Measurements from ENCODE around the gene ATRN.

The ATRN gene

GRCh38 chr20:3652676-3653596, 182.1 kb downstream of the ATRN start:
- H2AK5ac ChIP-seq (ENCODE audit: low read length, severe bottlenecking) = no peak overlapping the region
- no peak overlapping the region for H2BK12ac ChIP-seq (ENCODE audit: low read length in 2 of 2)
- H2BK120ac ChIP-seq (ENCODE audit: low read depth, low read length) = no peak overlapping the region
- H3K9me3 ChIP-seq (ENCODE audit: control insufficient read depth, low read length) = peaks cover 4% of the 10 kb centered on the region
- H3K27me3 ChIP-seq (ENCODE audit: control insufficient read depth in 1 of 2, insufficient read depth in 1 of 2, low read length in 2 of 2) = peaks cover 6 to 9% of the 10 kb centered on the region in 2 experiments
- H3K4me1 ChIP-seq (ENCODE audit: control insufficient read depth, insufficient read depth, low read depth, low read length) = peaks cover 16% of the 10 kb centered on the region
- no peak overlapping the region for H3K4me3 ChIP-seq (ENCODE audit: insufficient read depth in 1 of 2, low read depth in 1 of 2, low read length in 2 of 2)
- no peak overlapping the region for H2AFZ ChIP-seq (ENCODE audit: low read depth, low read length)
- no peak overlapping the region for H3K4ac ChIP-seq (ENCODE audit: low read depth in 1 of 2, low read length in 2 of 2)
- no peak overlapping the region for H3K18ac ChIP-seq (ENCODE audit: low read depth in 1 of 2, low read length in 2 of 2)
- no peak overlapping the region for H4K8ac ChIP-seq (ENCODE audit: low read length)
- H3K23ac ChIP-seq (ENCODE audit: low read length in 2 of 2) = no peak overlapping the region
- H3K14ac ChIP-seq (ENCODE audit: low read length in 2 of 2) = no peak overlapping the region
- no peak overlapping the region for H4K91ac ChIP-seq (ENCODE audit: low read length)
- WGBS = 83% methylated on average over 9 of the region's 10 CpGs
- H3K36me3 ChIP-seq (ENCODE audit: control insufficient read depth in 1 of 2, insufficient read depth in 2 of 2, low read depth in 1 of 2, low read length in 2 of 2) = peaks cover 10 to 20% of the 10 kb centered on the region in 2 experiments
- H3K4me2 ChIP-seq (ENCODE audit: low read length, poor library complexity, severe bottlenecking) = no peak overlapping the region
- no peak overlapping the region for H3K9ac ChIP-seq (ENCODE audit: low read length)
- no peak for DNase-seq
- no peak overlapping the region for H3K27ac ChIP-seq (ENCODE audit: low read length, poor library complexity, severe bottlenecking)
- no peaks in the 10 kb centered on the region for H3K79me1 ChIP-seq (replicated peaks; ENCODE audit: low read length, poor library complexity, severe bottlenecking)
- H2BK5ac ChIP-seq (ENCODE audit: low read depth, low read length, poor library complexity, severe bottlenecking) = no peak overlapping the region
- no peak overlapping the region for H2BK15ac ChIP-seq (ENCODE audit: low read depth, poor library complexity, severe bottlenecking)

GRCh38 chr20:3653921-3654320, 183.1 kb downstream of the ATRN start:
- no peak overlapping the region for H3K14ac ChIP-seq (ENCODE audit: low read length in 2 of 2)

GRCh38 chr20:3654326-3655130, 183.7 kb downstream of the ATRN start:
- DNase-seq = no peak
- H3K79me1 ChIP-seq (replicated peaks; ENCODE audit: low read length, poor library complexity, severe bottlenecking) = no peaks in the 10 kb centered on the region
- no peak overlapping the region for H2BK5ac ChIP-seq (ENCODE audit: low read depth, low read length, poor library complexity, severe bottlenecking)
- peaks cover 16% of the 10 kb centered on the region for H3K4me1 ChIP-seq (ENCODE audit: control insufficient read depth, insufficient read depth, low read depth, low read length)
- 86% methylated on average over 17 of the region's 17 CpGs for WGBS
- H4K91ac ChIP-seq (ENCODE audit: low read length) = no peak overlapping the region
- no peak overlapping the region for H3K27ac ChIP-seq (ENCODE audit: low read length, poor library complexity, severe bottlenecking)
- H3K36me3 ChIP-seq (ENCODE audit: control insufficient read depth in 1 of 2, insufficient read depth in 2 of 2, low read depth in 1 of 2, low read length in 2 of 2) = peaks cover 6 to 7% of the 10 kb centered on the region in 2 experiments
- H3K9ac ChIP-seq (ENCODE audit: low read length) = no peak overlapping the region
- H2AFZ ChIP-seq (ENCODE audit: low read depth, low read length) = no peak overlapping the region
- H3K4me2 ChIP-seq (ENCODE audit: low read length, poor library complexity, severe bottlenecking) = no peak overlapping the region
- no peak overlapping the region for H3K4ac ChIP-seq (ENCODE audit: low read depth in 1 of 2, low read length in 2 of 2)
- H3K4me3 ChIP-seq (ENCODE audit: insufficient read depth in 1 of 2, low read depth in 1 of 2, low read length in 2 of 2) = no peak overlapping the region
- no peak overlapping the region for H3K14ac ChIP-seq (ENCODE audit: low read length in 2 of 2)
- H3K18ac ChIP-seq (ENCODE audit: low read depth in 1 of 2, low read length in 2 of 2) = no peak overlapping the region
- peaks cover 4% of the 10 kb centered on the region for H3K9me3 ChIP-seq (ENCODE audit: control insufficient read depth, low read length)
- H2BK15ac ChIP-seq (ENCODE audit: low read depth, poor library complexity, severe bottlenecking) = no peak overlapping the region
- no peak overlapping the region for H2AK5ac ChIP-seq (ENCODE audit: low read length, severe bottlenecking)
- H3K23ac ChIP-seq (ENCODE audit: low read length in 2 of 2) = no peak overlapping the region
- H2BK12ac ChIP-seq (ENCODE audit: low read length in 2 of 2) = no peak overlapping the region
- H2BK120ac ChIP-seq (ENCODE audit: low read depth, low read length) = no peak overlapping the region
- H3K27me3 ChIP-seq (ENCODE audit: control insufficient read depth in 1 of 2, insufficient read depth in 1 of 2, low read length in 2 of 2) = peaks cover 11 to 25% of the 10 kb centered on the region in 2 experiments
- H4K8ac ChIP-seq (ENCODE audit: low read length) = no peak overlapping the region

More at GRCh38 chr20:3653921-3654320, 183.1 kb downstream of the ATRN start:
- no peak overlapping the region for H2AK5ac ChIP-seq (ENCODE audit: low read length, severe bottlenecking)
- peaks cover 11 to 19% of the 10 kb centered on the region in 2 experiments for H3K27me3 ChIP-seq (ENCODE audit: control insufficient read depth in 1 of 2, insufficient read depth in 1 of 2, low read length in 2 of 2)
- H2BK15ac ChIP-seq (ENCODE audit: low read depth, poor library complexity, severe bottlenecking) = no peak overlapping the region
- no peaks in the 10 kb centered on the region for H3K79me1 ChIP-seq (replicated peaks; ENCODE audit: low read length, poor library complexity, severe bottlenecking)
- H3K4ac ChIP-seq (ENCODE audit: low read depth in 1 of 2, low read length in 2 of 2) = no peak overlapping the region
- peaks cover 10 to 12% of the 10 kb centered on the region in 2 experiments for H3K36me3 ChIP-seq (ENCODE audit: control insufficient read depth in 1 of 2, insufficient read depth in 2 of 2, low read depth in 1 of 2, low read length in 2 of 2)
- H2BK12ac ChIP-seq (ENCODE audit: low read length in 2 of 2) = no peak overlapping the region
- H3K27ac ChIP-seq (ENCODE audit: low read length, poor library complexity, severe bottlenecking) = no peak overlapping the region
- H3K18ac ChIP-seq (ENCODE audit: low read depth in 1 of 2, low read length in 2 of 2) = no peak overlapping the region
- H4K91ac ChIP-seq (ENCODE audit: low read length) = no peak overlapping the region
- no peak overlapping the region for H3K23ac ChIP-seq (ENCODE audit: low read length in 2 of 2)
- H3K9me3 ChIP-seq (ENCODE audit: control insufficient read depth, low read length) = peaks cover 4% of the 10 kb centered on the region
- H4K8ac ChIP-seq (ENCODE audit: low read length) = no peak overlapping the region
- no peak overlapping the region for H3K9ac ChIP-seq (ENCODE audit: low read length)
- H2BK5ac ChIP-seq (ENCODE audit: low read depth, low read length, poor library complexity, severe bottlenecking) = no peak overlapping the region
- no peak overlapping the region for H3K4me3 ChIP-seq (ENCODE audit: insufficient read depth in 1 of 2, low read depth in 1 of 2, low read length in 2 of 2)
- no peak overlapping the region for H2AFZ ChIP-seq (ENCODE audit: low read depth, low read length)
- H3K4me2 ChIP-seq (ENCODE audit: low read length, poor library complexity, severe bottlenecking) = no peak overlapping the region
- WGBS = 63% methylated on average over 2 of the region's 2 CpGs
- H3K4me1 ChIP-seq (ENCODE audit: control insufficient read depth, insufficient read depth, low read depth, low read length) = peaks cover 16% of the 10 kb centered on the region
- DNase-seq = no peak
- H2BK120ac ChIP-seq (ENCODE audit: low read depth, low read length) = no peak overlapping the region

GRCh38 chr20:3655131-3655405, 184.2 kb downstream of the ATRN start:
- 81% methylated on average over 4 of the region's 4 CpGs for WGBS

More at GRCh38 chr20:3655131-3655405, 184.2 kb downstream of the ATRN start:
- no peak for DNase-seq
- Histone ChIP-seq H3K36me3 (ENCODE audit: control insufficient read depth in 1 of 2, insufficient read depth in 2 of 2, low read depth in 1 of 2, low read length in 2 of 2) (peaks cover 2 to 4% of the 10 kb centered on the region in 2 experiments), H3K9ac (ENCODE audit: low read length) (no peak overlapping the region), H2BK12ac (ENCODE audit: low read length in 2 of 2) (no peak overlapping the region), H4K91ac (ENCODE audit: low read length) (no peak overlapping the region), H3K27me3 (ENCODE audit: control insufficient read depth in 1 of 2, insufficient read depth in 1 of 2, low read length in 2 of 2) (peaks cover 11 to 30% of the 10 kb centered on the region in 2 experiments), H3K4ac (ENCODE audit: low read depth in 1 of 2, low read length in 2 of 2) (no peak overlapping the region), H3K27ac (ENCODE audit: low read length, poor library complexity, severe bottlenecking) (no peak overlapping the region), H3K4me2 (ENCODE audit: low read length, poor library complexity, severe bottlenecking) (no peak overlapping the region), H3K9me3 (ENCODE audit: control insufficient read depth, low read length) (peaks cover 4% of the 10 kb centered on the region), H3K23ac (ENCODE audit: low read length in 2 of 2) (no peak overlapping the region), H3K79me1 (replicated peaks; ENCODE audit: low read length, poor library complexity, severe bottlenecking) (no peaks in the 10 kb centered on the region), H2AFZ (ENCODE audit: low read depth, low read length) (no peak overlapping the region), H3K18ac (ENCODE audit: low read depth in 1 of 2, low read length in 2 of 2) (no peak overlapping the region), H2BK120ac (ENCODE audit: low read depth, low read length) (no peak overlapping the region), H3K4me3 (ENCODE audit: insufficient read depth in 1 of 2, low read depth in 1 of 2, low read length in 2 of 2) (no peak overlapping the region), H3K14ac (ENCODE audit: low read length in 2 of 2) (no peak overlapping the region), H2AK5ac (ENCODE audit: low read length, severe bottlenecking) (no peak overlapping the region), H4K8ac (ENCODE audit: low read length) (no peak overlapping the region), H2BK15ac (ENCODE audit: low read depth, poor library complexity, severe bottlenecking) (no peak overlapping the region), H3K4me1 (ENCODE audit: control insufficient read depth, insufficient read depth, low read depth, low read length) (peaks cover 16% of the 10 kb centered on the region), H2BK5ac (ENCODE audit: low read depth, low read length, poor library complexity, severe bottlenecking) (no peak overlapping the region)

Data from mesenchymal stem cell (in vitro differentiated cells and primary cell).